K562 (cell line): ENCODE results near the gene RAB40B. TPM values are rescaled to one million over a fixed set of nuclear protein-coding genes. Genes with fewer than 3 reads are reported as not detected.

Experiments
- ATAC-seq: fragments of 200-7000 bp; cut with Tn5 transposase; 3 replicates; pipeline ENCODE4 v1.9.1; 2020; ENCODE audit warnings: moderate library complexity
- BruUV-seq: library from RNA; stranded (reverse); fragments of 400-500 nt; replicated peaks from 2 replicates; lab custom pipeline; 2021; lab: Mats Ljungman, UMichigan
- CTCF ChIA-PET: fragments of 300-600 bp; formaldehyde crosslinking; extraction: SDS; loops from one replicate; lab custom pipeline; 2021; ENCODE audit warnings: low intra/inter-chr PET ratio; lab: Yijun Ruan, JAX
- POLR2A ChIA-PET: fragments of 300-600, 350-650 bp; sonication (Branson Sonifier 250); formaldehyde crosslinking; extraction: SDS; loops from one replicate; lab custom pipeline; 2021; ENCODE audit warnings: antibody characterized with exemption, inconsistent platforms; lab: Yijun Ruan, JAX
- DNase-seq, 4 experiments: peaks; one replicate each; pipeline versions ENCODE4 v3.0.0 to v3.0.0-alpha.2; 2011 to 2018; ENCODE audit warnings: low spot score in 3 of 4, mixed read lengths in 3 of 4; ENCODE audit errors: extremely low read depth in 1 of 4
- FAIRE-seq: peaks from 2 replicates; lab custom pipeline; 2011; peaks lifted over from hg19 to GRCh38; lab: Jason Lieb, UNC
- H2AFZ ChIP-seq: 2 replicates; pipeline ENCODE4 v1.6.0; 2011; ENCODE audit warnings: low read depth, low read length, control low read depth, inconsistent platforms
- H3K27ac ChIP-seq: fragments of 200-600 bp; 3 replicates; pipeline ENCODE4 v1.8.0; 2011; ENCODE audit warnings: low read depth, mild to moderate bottlenecking, control low read depth, inconsistent platforms, low read length, moderate library complexity, mixed read lengths; ENCODE audit errors: extremely low read depth
- H3K27me3 ChIP-seq, 2 experiments: fragments of 300-600 bp in 1 of 2; 2 replicates in 1 of 2; 3 replicates in 1 of 2; pipeline versions ENCODE4 v1.6.0 to v1.8.0; 2011; ENCODE audit warnings: inconsistent platforms in 2 of 2, low read length in 2 of 2, mild to moderate bottlenecking in 1 of 2, mixed read lengths in 1 of 2, moderate library complexity in 1 of 2; ENCODE audit not compliant: control insufficient read depth in 2 of 2, insufficient read depth in 2 of 2
- H3K36me3 ChIP-seq: fragments of 300-600 bp; 3 replicates; pipeline ENCODE4 v1.8.0; 2011; ENCODE audit warnings: mild to moderate bottlenecking, low read length, inconsistent platforms; ENCODE audit not compliant: control insufficient read depth, insufficient read depth
- H3K4me1 ChIP-seq, 2 experiments: fragments of 200-600 bp in 1 of 2; replicated peaks in 1 of 2; 2 replicates in 1 of 2; 3 replicates in 1 of 2; pipeline versions ENCODE4 v1.5.1 to v1.8.0; 2011; ENCODE audit warnings: inconsistent platforms in 2 of 2, low read length in 2 of 2, mild to moderate bottlenecking in 1 of 2, mixed read lengths in 1 of 2, moderate library complexity in 1 of 2; ENCODE audit not compliant: control insufficient read depth in 2 of 2, insufficient read depth in 2 of 2
- H3K4me2 ChIP-seq: 2 replicates; pipeline ENCODE4 v1.6.1; 2011; ENCODE audit warnings: low read length, control low read depth, inconsistent platforms, mixed read lengths; ENCODE audit not compliant: insufficient read depth
- H3K4me3 ChIP-seq: fragments of 200-600 bp; sonication (generic), shearing (Covaris generic); 2 replicates; pipeline ENCODE4 v1.5.1; 2016; ENCODE audit warnings: control low read depth, inconsistent platforms
- H3K79me2 ChIP-seq: fragments of 200-600 bp; 3 replicates; pipeline ENCODE4 v1.8.0; 2011; ENCODE audit warnings: low read length, inconsistent platforms; ENCODE audit not compliant: control insufficient read depth, insufficient read depth
- H3K9ac ChIP-seq, 2 experiments: 2 replicates each; pipeline versions ENCODE4 v1.6.0 to v1.6.1; 2011; ENCODE audit warnings: low read depth in 2 of 2, low read length in 2 of 2, control low read depth in 1 of 2, inconsistent platforms in 1 of 2, mild to moderate bottlenecking in 1 of 2, mixed read lengths in 1 of 2; ENCODE audit not compliant: insufficient read depth in 1 of 2
- H3K9me1 ChIP-seq: one replicate; pipeline ENCODE4 v1.6.0; 2011; ENCODE audit warnings: inconsistent platforms, mild to moderate bottlenecking, low read length, moderate library complexity; ENCODE audit not compliant: control insufficient read depth, insufficient read depth
- H3K9me3 ChIP-seq: replicated peaks from 2 replicates; pipeline ENCODE4 v1.5.1; 2011; ENCODE audit warnings: low read depth, low read length, inconsistent platforms; ENCODE audit not compliant: control insufficient read depth, insufficient read depth
- H4K20me1 ChIP-seq: replicated peaks from 2 replicates; pipeline ENCODE4 v1.6.1; 2011; ENCODE audit warnings: low read length, inconsistent platforms, mixed read lengths; ENCODE audit not compliant: control insufficient read depth, insufficient read depth
- BHLHE40 ChIP-seq: IDR thresholded peaks from 2 replicates; pipeline ENCODE4 v1.6.1; 2011; ENCODE audit warnings: low read length, improper control_type of control experiment
- BRD4 ChIP-seq: fragments of 200-600 bp; sonication (generic); IDR thresholded peaks from 2 replicates; pipeline ENCODE4 v1.6.1; 2017; ENCODE audit warnings: inconsistent platforms
- GMEB1 ChIP-seq: fragments of 250-450 bp; sonication (Bioruptor Pico); IDR thresholded peaks from 2 replicates; pipeline ENCODE4 v1.4.0; 2020; ENCODE audit warnings: mild to moderate bottlenecking
- HDAC6 ChIP-seq: IDR thresholded peaks from 2 replicates; pipeline ENCODE4 v1.6.1; 2012; ENCODE audit warnings: low read depth, mild to moderate bottlenecking, control low read depth, inconsistent platforms, low read length, moderate library complexity
- HNRNPLL ChIP-seq: fragments of 200-400 bp; formaldehyde crosslinking; IDR thresholded peaks from 2 replicates; pipeline ENCODE4 v1.6.1; 2017; ENCODE audit warnings: low read length, low read depth, mild to moderate bottlenecking; ENCODE audit not compliant: poor library complexity, severe bottlenecking
- MAFK ChIP-seq: IDR thresholded peaks from 2 replicates; pipeline ENCODE4 v1.6.1; 2011; ENCODE audit warnings: low read length, improper control_type of control experiment
- MAZ ChIP-seq, 2 experiments: fragments of 450-650 bp in 1 of 2; sonication (generic) in 1 of 2; formaldehyde crosslinking; IDR thresholded peaks in 1 of 2; conservative IDR thresholded peaks in 1 of 2; 2 replicates each; pipeline versions ENCODE4 v1.4.0 to v1.5.0; 2020; ENCODE audit warnings: mild to moderate bottlenecking in 1 of 2, missing genetic modification reagents in 1 of 2
- MYC ChIP-seq, 2 experiments: fragments of 250-450 bp in 1 of 2; sonication (Bioruptor Pico) in 1 of 2; IDR thresholded peaks; 2 replicates each; pipeline versions ENCODE4 v1.5.1 to v1.6.1; 2012 to 2021; ENCODE audit warnings: low read depth in 2 of 2, borderline replicate concordance in 1 of 2, improper control_type of control experiment in 1 of 2, low read length in 1 of 2, mild to moderate bottlenecking in 1 of 2, moderate library complexity in 1 of 2
- PHF21A ChIP-seq: fragments of 450-650 bp; IDR thresholded peaks from 2 replicates; pipeline ENCODE4 v1.6.1; 2017; ENCODE audit warnings: low read depth, borderline replicate concordance
- POU5F1 ChIP-seq: fragments of 150-350 bp; IDR thresholded peaks from 2 replicates; pipeline ENCODE4 v1.6.1; 2014; ENCODE audit warnings: borderline replicate concordance, low read length, low read depth, mild to moderate bottlenecking; ENCODE audit not compliant: partially characterized antibody
- RNF219 ChIP-seq: fragments of 250-450 bp; sonication (Bioruptor Pico); IDR thresholded peaks from 2 replicates; pipeline ENCODE4 v1.5.0; 2022; ENCODE audit warnings: mild to moderate bottlenecking
- SIX5 ChIP-seq, 2 experiments: IDR thresholded peaks; 2 replicates each; pipeline ENCODE4 v1.6.1; 2011; ENCODE audit warnings: low read length in 2 of 2, borderline replicate concordance in 1 of 2, low read depth in 1 of 2, mild to moderate bottlenecking in 1 of 2, moderate library complexity in 1 of 2; ENCODE audit not compliant: insufficient read depth in 1 of 2
- TGIF2 ChIP-seq: sonication (generic); formaldehyde crosslinking; IDR thresholded peaks from 2 replicates; pipeline ENCODE4 v1.8.1; 2022; ENCODE audit warnings: mild to moderate bottlenecking, missing genetic modification reagents, moderate library complexity
- ZKSCAN3 ChIP-seq: fragments of 250-450 bp; sonication (Bioruptor Pico); IDR thresholded peaks from 2 replicates; pipeline ENCODE4 v1.4.0; 2020
- ZNF699 ChIP-seq: fragments of 250-450 bp; sonication (Bioruptor Pico); IDR thresholded peaks from 2 replicates; pipeline ENCODE4 v1.8.0; 2021; ENCODE audit warnings: mild to moderate bottlenecking, moderate library complexity; ENCODE audit not compliant: insufficient replicate concordance
- WGBS: fragments of 100-300 bp; shearing (Covaris generic); methylation state at CpG from one replicate; pipeline ENCODE4 v1.1.6; 2016; ENCODE audit warnings: low coverage, mixed read lengths; ENCODE audit not compliant: insufficient coverage; ENCODE audit errors: missing lambda C conversion rate; 5-methylcytosine and 5-hydroxymethylcytosine counted together
- in situ Hi-C: fragments of 300-500 bp; cut with MboI; formaldehyde crosslinking; loops from 4 replicates; pipeline ENCODE4 v1.15.0; 2018; ENCODE audit warnings: inconsistent platforms, mixed read lengths
- intact Hi-C: fragments of 100-400 bp; cut with micrococcal nuclease; formaldehyde crosslinking; loops from 2 replicates; pipeline ENCODE4 v1.14.2; 2022
- polyA plus RNA-seq, 8 experiments: library from polyadenylated mRNA; depleted of rRNA in 4 of 8; stranded (reverse) in 5 of 8; unstranded in 3 of 8; fragments of >200 nt; fragmentation: Nextera tagmentation in 2 of 8; fragmentation: Illumina TruSeq in 1 of 8; extraction: Ambion mirVana in 2 of 8; extraction: Trizol in 1 of 8; gene quantifications; 2 replicates each; pipeline versions ENCODE4 v1.2.1 to v1.2.3, GENCODE V29; 2011 to 2014; ENCODE audit warnings: inconsistent platforms in 1 of 8, missing spikeins in 1 of 8
- total RNA-seq, 7 experiments: library from RNA; depleted of rRNA in 6 of 7; stranded (reverse); fragments of >200 nt in 6 of 7; fragmentation: Illumina TruSeq in 2 of 7; extraction: Trizol in 2 of 7; gene quantifications; 2 replicates each; pipeline versions ENCODE4 v1.2.1 to v1.2.3, GENCODE V29; 2011 to 2021; ENCODE audit warnings: low replicate concordance in 1 of 7

The RAB40B gene
- total and polyA plus RNA-seq, 9 of the 15 experiments (the other 6 are each of a cell fraction or from before 2014, with no cell fraction given): 0.13 to 4.6 (median 1.4) TPM

- no peak for TF ChIP-seq MAZ (CRISPR knock-in tag; conservative IDR thresholded peaks at IDR 0.05 in 1 of 2, IDR thresholded peaks at IDR 0.05 in 1 of 2)
- TF ChIP-seq MAFK: no peak
- no peak for TF ChIP-seq TGIF2 (CRISPR knock-in tag)
- no peak for TF ChIP-seq MYC (IDR thresholded peaks at IDR 0.05; ENCODE audit: low read depth, low read length)
- TF ChIP-seq MYC (CRISPR knock-in tag; IDR thresholded peaks at IDR 0.05; ENCODE audit: borderline replicate concordance, low read depth): no peak
- TF ChIP-seq RNF219 (CRISPR knock-in tag): no peak
- TF ChIP-seq GMEB1 (CRISPR knock-in tag): no peak
- TF ChIP-seq BRD4: no peak
- no peak for TF ChIP-seq HDAC6
- TF ChIP-seq ZNF699 (CRISPR knock-in tag): no peak
- no peak for TF ChIP-seq BHLHE40
- no peak for TF ChIP-seq HNRNPLL
- TF ChIP-seq SIX5 (IDR thresholded peaks at IDR 0.05; ENCODE audit: borderline replicate concordance in 1 of 2, insufficient read depth in 1 of 2, low read depth in 1 of 2, low read length in 2 of 2): no peak
- TF ChIP-seq POU5F1: no peak
- TF ChIP-seq PHF21A: no peak
- TF ChIP-seq ZKSCAN3: no peak
- WGBS: 21% methylated on average over 16 of the region's 16 CpGs
- peak overlapping the region in 1 of 2 experiments; percentile 82; a peak in 2 of 4 replicates for H3K9ac ChIP-seq
- no peak for DNase-seq
- intact Hi-C loops: loop anchor here (1.0 kb wide), 1 partner anchor 99 kb away; no protein-coding TSS in a partner anchor
- no peaks in the 10 kb centered on the region for H3K36me3 ChIP-seq
- no TSS peak for BruUV-seq
- ChIA-PET CTCF (no interaction called here), POLR2A (interaction anchor here (0.7 to 1.6 kb wide), 2 partner anchors 10 to 11 kb away, joined by 4 to 5 read pairs; no protein-coding TSS in a partner anchor)
- H2AFZ ChIP-seq: 0 out of 2 replicates have a peak overlapping the region, but pooled peaks have one; percentile 76
- H3K27ac ChIP-seq: no peak overlapping the region
- no peaks in the 10 kb centered on the region for H4K20me1 ChIP-seq
- no peak for ATAC-seq
- H3K4me2 ChIP-seq: no peak overlapping the region
- H3K79me2 ChIP-seq: no peaks in the 10 kb centered on the region
- H3K9me3 ChIP-seq: no peaks in the 10 kb centered on the region
- FAIRE-seq: no peak
- H3K4me1 ChIP-seq: peaks cover 3 to 40% of the 10 kb centered on the region in 2 experiments; a peak in 2 of 5 replicates
- no peaks in the 10 kb centered on the region for H3K9me1 ChIP-seq
- peaks cover 6 to 29% of the 10 kb centered on the region in 2 experiments; a peak in 3 of 5 replicates for H3K27me3 ChIP-seq
- in situ Hi-C loops: no loop called here
- no peak overlapping the region for H3K4me3 ChIP-seq
These were observed 30.4 kb downstream of the RAB40B start for GRCh38 chr17:82668024-82668630.
